HG03354 (cell line): Measurements from ENCODE around the gene ELL2.

ENCODE experiments used
- ATAC-seq: cut with Tn5 transposase; IDR thresholded peaks from one replicate; pipeline ENCODE4 v1.9.1; 2021; ENCODE audit warnings: mild to moderate bottlenecking; ENCODE audit not compliant: unreplicated experiment, poor library complexity, severe bottlenecking

ELL2 gene

GRCh38 chr5:95984287-95984938, 22.8 kb upstream of the ELL2 start:
- ATAC-seq: no peak

- no peak for ATAC-seq
Measured at GRCh38 chr5:95983509-95983908, 21.9 kb upstream of the ELL2 start.

GRCh38 chr5:95983080-95983479, 21.4 kb upstream of the ELL2 start:
- ATAC-seq: no peak

GRCh38 chr5:95976606-95977005, 15.0 kb upstream of the ELL2 start:
- no peak for ATAC-seq

- no peak for ATAC-seq
Measured at GRCh38 chr5:95975703-95976102, 14.1 kb upstream of the ELL2 start.

GRCh38 chr5:95973793-95974325, 12.2 kb upstream of the ELL2 start:
- peak; percentile 99 for ATAC-seq

- no peak for ATAC-seq
Measured at GRCh38 chr5:95972196-95972595, 10.5 kb upstream of the ELL2 start.

GRCh38 chr5:95970359-95970704, 8.7 kb upstream of the ELL2 start:
- ATAC-seq: no peak

- ATAC-seq: no peak
Measured at GRCh38 chr5:95969651-95970358, 8.2 kb upstream of the ELL2 start.

GRCh38 chr5:95969055-95969454, 7.4 kb upstream of the ELL2 start:
- ATAC-seq: no peak

- no peak for ATAC-seq
Measured at GRCh38 chr5:95967236-95967635, 5.6 kb upstream of the ELL2 start.

GRCh38 chr5:95966005-95966404, 4.4 kb upstream of the ELL2 start:
- ATAC-seq: no peak

- ATAC-seq: no peak
Measured at GRCh38 chr5:95963650-95964410, 2.2 kb upstream of the ELL2 start.

- no peak for ATAC-seq
Measured at GRCh38 chr5:95962785-95963184, 1.1 kb upstream of the ELL2 start.

- no peak for ATAC-seq
Measured at GRCh38 chr5:95962475-95962773, 773 bp upstream of the ELL2 start.

GRCh38 chr5:95960667-95961616, 709 bp downstream of the ELL2 start:
- peak; percentile 68 for ATAC-seq

- no peak for ATAC-seq
Measured at GRCh38 chr5:95959888-95960666, 1.6 kb downstream of the ELL2 start.

GRCh38 chr5:95959051-95959887, 2.4 kb downstream of the ELL2 start:
- ATAC-seq: no peak
